H9 (cell line): ENCODE measurements around the gene ATPAF1. TPM values are rescaled to one million over a fixed set of nuclear protein-coding genes. Genes with fewer than 3 reads are reported as not detected.

Source experiments
- DNase-seq: peaks from one replicate; pipeline ENCODE4 v3.0.0-alpha.2; 2017
- H2AFZ ChIP-seq: one replicate; pipeline ENCODE4 v1.6.1; 2013; ENCODE audit warnings: mild to moderate bottlenecking, low read length, control low read depth, moderate library complexity
- H2AK5ac ChIP-seq: 2 replicates; pipeline ENCODE4 v1.6.1; 2013; ENCODE audit warnings: low read length, control low read depth, mixed read lengths; ENCODE audit not compliant: insufficient read length
- H2BK120ac ChIP-seq: one replicate; pipeline ENCODE4 v1.6.1; 2013; ENCODE audit warnings: low read depth, mild to moderate bottlenecking, low read length, control low read depth, inconsistent platforms; ENCODE audit not compliant: poor library complexity, severe bottlenecking
- H2BK12ac ChIP-seq: 2 replicates; pipeline ENCODE4 v1.6.1; 2013; ENCODE audit warnings: low read length, control low read depth, mixed read lengths, low read depth; ENCODE audit not compliant: insufficient read length
- H2BK15ac ChIP-seq: 2 replicates; pipeline ENCODE4 v1.6.1; 2013; ENCODE audit warnings: low read depth, low read length, control low read depth
- H2BK20ac ChIP-seq: one replicate; pipeline ENCODE4 v1.6.1; 2013; ENCODE audit warnings: low read depth, mild to moderate bottlenecking, low read length, control low read depth, inconsistent platforms; ENCODE audit not compliant: poor library complexity, severe bottlenecking
- H2BK5ac ChIP-seq: 2 replicates; pipeline ENCODE4 v1.6.1; 2013; ENCODE audit warnings: low read length, control low read depth, mixed read lengths; ENCODE audit not compliant: insufficient read length
- H3K14ac ChIP-seq: 2 replicates; pipeline ENCODE4 v1.6.1; 2013; ENCODE audit warnings: low read length, control low read depth; ENCODE audit not compliant: insufficient read depth
- H3K18ac ChIP-seq: 2 replicates; pipeline ENCODE4 v1.6.1; 2013; ENCODE audit warnings: low read depth, mild to moderate bottlenecking, mixed read lengths, low read length, control low read depth; ENCODE audit not compliant: insufficient read length
- H3K23ac ChIP-seq: 2 replicates; pipeline ENCODE4 v1.6.1; 2013; ENCODE audit warnings: low read length, control low read depth, mixed read lengths, low read depth; ENCODE audit not compliant: insufficient read length
- H3K23me2 ChIP-seq: 2 replicates; pipeline ENCODE4 v1.6.1; 2013; ENCODE audit warnings: low read depth, mild to moderate bottlenecking, mixed read lengths, low read length, control low read depth; ENCODE audit not compliant: insufficient read length, poor library complexity, severe bottlenecking
- H3K27ac ChIP-seq: 2 replicates; pipeline ENCODE4 v1.5.1; 2013; ENCODE audit warnings: low read length, control low read depth, mixed read lengths, low read depth; ENCODE audit not compliant: insufficient read length
- H3K27me3 ChIP-seq: 2 replicates; pipeline ENCODE4 v1.6.1; 2013; ENCODE audit warnings: low read length, control low read depth, inconsistent platforms; ENCODE audit not compliant: insufficient read depth
- H3K4ac ChIP-seq: 2 replicates; pipeline ENCODE4 v1.6.1; 2013; ENCODE audit warnings: low read depth, mild to moderate bottlenecking, control low read depth, inconsistent platforms, low read length, moderate library complexity
- H3K4me1 ChIP-seq: 2 replicates; pipeline ENCODE4 v1.6.1; 2013; ENCODE audit warnings: low read length, control low read depth, inconsistent platforms; ENCODE audit not compliant: insufficient read depth
- H3K4me2 ChIP-seq: 2 replicates; pipeline ENCODE4 v1.6.1; 2013; ENCODE audit warnings: low read length, control low read depth, mixed read lengths; ENCODE audit not compliant: insufficient read length, insufficient read depth
- H3K56ac ChIP-seq: 2 replicates; pipeline ENCODE4 v1.6.1; 2013; ENCODE audit warnings: low read depth, mild to moderate bottlenecking, mixed read lengths, low read length, control low read depth; ENCODE audit not compliant: insufficient read length
- H3K79me1 ChIP-seq: 2 replicates; pipeline ENCODE4 v1.6.1; 2013; ENCODE audit warnings: low read depth, mild to moderate bottlenecking, moderate library complexity, low read length, control low read depth, inconsistent platforms; ENCODE audit not compliant: insufficient read depth, poor library complexity, severe bottlenecking
- H3K79me2 ChIP-seq: 2 replicates; pipeline ENCODE4 v1.6.1; 2013; ENCODE audit warnings: low read length, control low read depth, inconsistent platforms; ENCODE audit not compliant: insufficient read depth
- H3K9ac ChIP-seq: 2 replicates; pipeline ENCODE4 v1.6.1; 2013; ENCODE audit warnings: low read length, control low read depth, mixed read lengths; ENCODE audit not compliant: insufficient read length; ENCODE audit errors: extremely low read depth
- H3K9me3 ChIP-seq: one replicate; pipeline ENCODE4 v1.6.1; 2013; ENCODE audit warnings: low read depth, low read length, inconsistent platforms; ENCODE audit not compliant: control insufficient read depth
- H3T11ph ChIP-seq: one replicate; pipeline ENCODE4 v1.6.1; 2013; ENCODE audit warnings: mild to moderate bottlenecking, low read length, control low read depth, inconsistent platforms
- H4K20me1 ChIP-seq: one replicate; pipeline ENCODE4 v1.6.1; 2013; ENCODE audit not compliant: control insufficient read depth, insufficient read length, insufficient read depth
- H4K5ac ChIP-seq: 2 replicates; pipeline ENCODE4 v1.6.1; 2013; ENCODE audit warnings: low read depth, mild to moderate bottlenecking, mixed read lengths, low read length, control low read depth; ENCODE audit not compliant: insufficient read length
- H4K8ac ChIP-seq: replicated peaks from 2 replicates; pipeline ENCODE4 v1.6.1; 2013; ENCODE audit warnings: low read length, control low read depth, mixed read lengths, low read depth; ENCODE audit not compliant: insufficient read length
- H4K91ac ChIP-seq: 2 replicates; pipeline ENCODE4 v1.6.1; 2013; ENCODE audit warnings: low read depth, mild to moderate bottlenecking, moderate library complexity, mixed read lengths, low read length, control low read depth; ENCODE audit not compliant: insufficient read length
- H3K27ac Mint-ChIP-seq, 3 experiments: 2 replicates in 2 of 3; 3 replicates in 1 of 3; pipeline ENCODE4 v1.8.0; 2020 to 2021; ENCODE audit warnings: mixed read lengths in 3 of 3, mild to moderate bottlenecking in 1 of 3, moderate library complexity in 1 of 3
- H3K27me3 Mint-ChIP-seq: 2 replicates; pipeline ENCODE4 v1.8.0; 2021; ENCODE audit warnings: low read depth, mild to moderate bottlenecking, moderate library complexity, mixed read lengths
- H3K36me3 Mint-ChIP-seq, 3 experiments: 2 replicates in 2 of 3; 3 replicates in 1 of 3; pipeline ENCODE4 v1.8.0; 2020 to 2021; ENCODE audit warnings: low read depth in 3 of 3, mixed read lengths in 3 of 3; ENCODE audit not compliant: insufficient read depth in 1 of 3
- H3K4me1 Mint-ChIP-seq, 2 experiments: 2 replicates each; pipeline ENCODE4 v1.8.0; 2020; ENCODE audit warnings: mixed read lengths in 2 of 2
- H3K4me3 Mint-ChIP-seq, 2 experiments: 2 replicates in 1 of 2; 3 replicates in 1 of 2; pipeline ENCODE4 v1.8.0; 2020 to 2021; ENCODE audit warnings: mild to moderate bottlenecking in 2 of 2, mixed read lengths in 2 of 2, moderate library complexity in 1 of 2
- H3K9me3 Mint-ChIP-seq, 2 experiments: 2 replicates in 1 of 2; 3 replicates in 1 of 2; pipeline ENCODE4 v1.8.0; 2020; ENCODE audit warnings: mild to moderate bottlenecking in 2 of 2, mixed read lengths in 2 of 2, moderate library complexity in 1 of 2
- WGBS: extraction: QIAGEN DNeasy Blood & Tissue Kit; methylation state at CpG from one replicate; pipeline ENCODE4 v1.1.7; 2013; ENCODE audit warnings: missing lambda C conversion rate, low lambda C conversion rate, mixed read lengths; ENCODE audit not compliant: insufficient read length; ENCODE audit errors: extremely low coverage; 5-methylcytosine and 5-hydroxymethylcytosine counted together
- total RNA-seq: library from RNA; stranded (reverse); gene quantifications from 2 replicates; pipeline ENCODE4 v1.2.1, GENCODE V29; 2021
- TF ChIP-seq, protein P1 (sequence below): fragments of 200-600 bp; sonication (generic); conservative IDR thresholded peaks from 3 replicates; pipeline ENCODE4 v1.8.0; 2021; ENCODE audit warnings: antibody characterized with exemption, mild to moderate bottlenecking

ATPAF1 gene
- total RNA-seq, 1 experiment from 2014 or later, result 57.3 TPM

DNA sequence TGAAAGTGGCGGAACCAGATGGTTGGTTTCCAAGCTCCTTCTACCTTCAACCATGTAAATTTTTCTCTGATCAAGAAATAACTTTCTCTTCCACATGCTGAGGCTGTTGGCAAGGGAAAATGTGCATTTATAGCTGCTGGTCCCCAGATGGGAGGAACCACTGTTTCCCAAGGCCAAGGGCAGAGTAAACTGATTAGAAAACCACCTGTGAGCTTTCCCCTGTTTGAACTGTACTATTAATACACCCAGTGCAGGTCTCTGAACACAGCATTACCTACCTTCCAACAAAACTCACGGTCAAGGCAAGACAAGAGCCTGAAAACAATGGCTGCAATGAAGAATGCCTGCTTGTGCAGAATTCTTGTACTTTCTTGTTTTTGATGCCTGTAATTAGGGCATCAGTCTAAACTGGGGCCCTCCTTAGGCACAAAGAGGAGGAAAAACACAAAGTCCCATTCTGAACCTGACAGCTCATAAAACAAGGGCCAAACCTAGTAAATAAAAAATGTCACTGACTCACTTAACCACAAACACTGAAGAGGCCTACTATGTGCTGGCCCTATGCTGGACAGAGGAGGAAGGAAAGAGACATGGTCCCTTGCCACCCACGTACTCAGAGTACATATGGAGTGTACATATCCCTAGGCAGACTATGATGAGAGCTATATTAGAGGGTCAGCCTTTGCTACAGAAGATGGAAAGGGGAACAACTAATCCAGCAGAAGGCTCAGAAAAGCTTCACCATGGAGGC, 66.7 kb downstream of the ATPAF1 start:
- H2BK12ac ChIP-seq, result no peak overlapping the region
- H3K4me1 ChIP-seq, result peaks cover 3% of the 10 kb centered on the region; the same call in 1 of the 2 replicates
- no peaks in the 10 kb centered on the region for H3K79me2 ChIP-seq
- H4K8ac ChIP-seq, result no peak overlapping the region
- H3T11ph ChIP-seq, result no peak overlapping the region
- no peak overlapping the region for H2BK20ac ChIP-seq
- no CpG with 5 or more reads among the region's 3 CpGs for WGBS
- no peak overlapping the region for H3K14ac ChIP-seq
- no peak overlapping the region for H3K27ac ChIP-seq
- H3K27me3 ChIP-seq, result no peaks in the 10 kb centered on the region
- no peaks in the 10 kb centered on the region for H3K36me3 Mint-ChIP-seq
- no peak overlapping the region for H3K18ac ChIP-seq
- H3K4me2 ChIP-seq, result no peak overlapping the region
- no peak overlapping the region for H3K23ac ChIP-seq
- no peak for DNase-seq
- H3K9ac ChIP-seq, result no peak overlapping the region
- H3K4ac ChIP-seq, result no peak overlapping the region
- no peaks in the 10 kb centered on the region; the same call in 1 of the 2 replicates for H3K27me3 Mint-ChIP-seq
- H4K20me1 ChIP-seq, result no peaks in the 10 kb centered on the region
- H2BK5ac ChIP-seq, result no peak overlapping the region
- H3K27ac Mint-ChIP-seq, result no peak overlapping the region
- H3K79me1 ChIP-seq, result peaks cover 2% of the 10 kb centered on the region
- no peak overlapping the region for H2BK120ac ChIP-seq
- H3K23me2 ChIP-seq, result no peaks in the 10 kb centered on the region
- no peak overlapping the region for H2AFZ ChIP-seq
- peaks cover 19 to 20% of the 10 kb centered on the region in 2 experiments for H3K4me1 Mint-ChIP-seq
- H3K56ac ChIP-seq, result no peak overlapping the region
- TF ChIP-seq, protein P1, sequence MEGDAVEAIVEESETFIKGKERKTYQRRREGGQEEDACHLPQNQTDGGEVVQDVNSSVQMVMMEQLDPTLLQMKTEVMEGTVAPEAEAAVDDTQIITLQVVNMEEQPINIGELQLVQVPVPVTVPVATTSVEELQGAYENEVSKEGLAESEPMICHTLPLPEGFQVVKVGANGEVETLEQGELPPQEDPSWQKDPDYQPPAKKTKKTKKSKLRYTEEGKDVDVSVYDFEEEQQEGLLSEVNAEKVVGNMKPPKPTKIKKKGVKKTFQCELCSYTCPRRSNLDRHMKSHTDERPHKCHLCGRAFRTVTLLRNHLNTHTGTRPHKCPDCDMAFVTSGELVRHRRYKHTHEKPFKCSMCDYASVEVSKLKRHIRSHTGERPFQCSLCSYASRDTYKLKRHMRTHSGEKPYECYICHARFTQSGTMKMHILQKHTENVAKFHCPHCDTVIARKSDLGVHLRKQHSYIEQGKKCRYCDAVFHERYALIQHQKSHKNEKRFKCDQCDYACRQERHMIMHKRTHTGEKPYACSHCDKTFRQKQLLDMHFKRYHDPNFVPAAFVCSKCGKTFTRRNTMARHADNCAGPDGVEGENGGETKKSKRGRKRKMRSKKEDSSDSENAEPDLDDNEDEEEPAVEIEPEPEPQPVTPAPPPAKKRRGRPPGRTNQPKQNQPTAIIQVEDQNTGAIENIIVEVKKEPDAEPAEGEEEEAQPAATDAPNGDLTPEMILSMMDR, result no peak
- no peak overlapping the region for H2BK15ac ChIP-seq
- H3K4me3 Mint-ChIP-seq, result no peak overlapping the region
- no peaks in the 10 kb centered on the region for H3K9me3 ChIP-seq
- H2AK5ac ChIP-seq, result no peak overlapping the region
- H4K5ac ChIP-seq, result no peak overlapping the region
- no peak overlapping the region for H4K91ac ChIP-seq
- no peaks in the 10 kb centered on the region for H3K9me3 Mint-ChIP-seq
